ENCODE data around the gene EIF4G3. TPM values are rescaled to one million over a fixed set of nuclear protein-coding genes. Genes with fewer than 3 reads are reported as not detected.

The EIF4G3 gene
- total and polyA plus RNA-seq, 2 of the 8 experiments (the other 6 are each of a cell fraction or from before 2014, with no cell fraction given) = 47.5 to 66.6 TPM

GRCh38 chr1:21143138-21143537, 33.6 kb downstream of the EIF4G3 start:
- H2BK15ac ChIP-seq (ENCODE audit: low read length) = no peak overlapping the region
- no peaks in the 10 kb centered on the region for H3K9me3 ChIP-seq (ENCODE audit: insufficient read depth in 2 of 2, low read depth in 1 of 2, low read length in 1 of 2)
- no peak overlapping the region for H3K9ac ChIP-seq (replicated peaks in 1 of 4; ENCODE audit: extremely low read depth in 1 of 4, low read depth in 3 of 4, low read length in 3 of 4)
- no peak overlapping the region for H3K27ac ChIP-seq (ENCODE audit: low read depth, low read length)
- H2BK5ac ChIP-seq (ENCODE audit: low read depth, low read length) = no peak overlapping the region
- peaks cover 0 to 9% (median 1%) of the 10 kb centered on the region in 4 experiments; a peak in 2 of 8 replicates for H3K36me3 ChIP-seq (ENCODE audit: control insufficient read depth in 2 of 4, insufficient read depth in 4 of 4, low read length in 3 of 4)
- no peak overlapping the region for H4K8ac ChIP-seq (ENCODE audit: extremely low read depth, insufficient read depth, low read length)
- H3K18ac ChIP-seq (ENCODE audit: extremely low read depth, low read length) = no peak overlapping the region
- no peak overlapping the region for H2AFZ ChIP-seq (ENCODE audit: low read length)
- H3K79me2 ChIP-seq (ENCODE audit: control insufficient read depth in 1 of 2, insufficient read depth in 2 of 2, low read length in 2 of 2) = peaks cover 0 to 68% of the 10 kb centered on the region in 2 experiments; a peak in 2 of 4 replicates
- no peaks in the 10 kb centered on the region for H3K4me1 ChIP-seq (replicated peaks in 1 of 4; ENCODE audit: control insufficient read depth in 3 of 4, insufficient read depth in 4 of 4, low read length in 3 of 4)
- no peaks in the 10 kb centered on the region for H3K27me3 ChIP-seq (replicated peaks in 1 of 4; ENCODE audit: control insufficient read depth in 3 of 4, extremely low read depth in 1 of 4, insufficient read depth in 3 of 4, low read length in 3 of 4)
- no peak overlapping the region for H2BK12ac ChIP-seq (ENCODE audit: low read depth, low read length)
- no peak overlapping the region for H3K14ac ChIP-seq (ENCODE audit: insufficient read length)
- no peak overlapping the region for H3K4me3 ChIP-seq (ENCODE audit: extremely low read depth in 1 of 4, insufficient read depth in 2 of 4, low read depth in 3 of 4, low read length in 4 of 4)
- TF ChIP-seq TBP (IDR thresholded peaks at IDR 0.05; ENCODE audit: low read depth, low read length) (no peak), HDAC6 (IDR thresholded peaks at IDR 0.05; ENCODE audit: low read depth, low read length) (no peak), ZNF274 (IDR thresholded peaks at IDR 0.05; ENCODE audit: borderline replicate concordance, extremely low read depth, low read length) (no peak), MAX (IDR thresholded peaks at IDR 0.05) (no peak), BACH1 (IDR thresholded peaks at IDR 0.05; ENCODE audit: low read length) (no peak), CHD1 (IDR thresholded peaks at IDR 0.05; ENCODE audit: low read depth, low read length) (no peak)
- WGBS, 2 experiments (ENCODE audit: extremely low coverage in 1 of 2, insufficient coverage in 1 of 2, insufficient read length in 1 of 2, insufficient replicate concordance in 2 of 2, low coverage in 1 of 2, low lambda C conversion rate in 2 of 2, missing lambda C conversion rate in 1 of 2) = 87% methylated on average over 4 of the region's 4 CpGs; no CpG with 5 or more reads in 1 of the 2 experiments
- H3K23me2 ChIP-seq (ENCODE audit: low read depth, low read length) = no peaks in the 10 kb centered on the region
- no peak overlapping the region for H3K56ac ChIP-seq (replicated peaks; ENCODE audit: insufficient read length, low read depth, low read length)
- no peak for DNase-seq (ENCODE audit: low read depth in 1 of 2, low spot score in 2 of 2)
- no peak overlapping the region for H3K23ac ChIP-seq (ENCODE audit: insufficient read length)
- H2AK5ac ChIP-seq (ENCODE audit: low read depth, low read length) = no peak overlapping the region
- no peak overlapping the region for H4K5ac ChIP-seq (ENCODE audit: insufficient read length, low read depth, low read length)
- no peak overlapping the region for H4K91ac ChIP-seq (replicated peaks; ENCODE audit: insufficient read length, low read length)
- CTCF ChIA-PET (ENCODE audit: partially characterized antibody) = no interaction called here
- POLR2A ChIA-PET (ENCODE audit: partially characterized antibody) = no interaction called here
- H4K20me1 ChIP-seq (replicated peaks in 1 of 2; ENCODE audit: control insufficient read depth in 1 of 2, insufficient read depth in 2 of 2, low read length in 2 of 2) = peaks cover 0 to 2% of the 10 kb centered on the region in 2 experiments
- H3K4ac ChIP-seq (replicated peaks; ENCODE audit: insufficient read length, low read depth, low read length) = no peak overlapping the region
- FAIRE-seq = no peak
- no peak overlapping the region for H3K4me2 ChIP-seq (ENCODE audit: insufficient read depth in 1 of 2, low read depth in 2 of 2, low read length in 2 of 2)
- H3K79me1 ChIP-seq (ENCODE audit: low read depth, low read length) = peaks cover 2% of the 10 kb centered on the region; the same call in 1 of the 2 replicates
- no peak overlapping the region for H2BK120ac ChIP-seq (replicated peaks; ENCODE audit: low read depth, low read length)
- no peak overlapping the region for H2BK20ac ChIP-seq (ENCODE audit: low read length)
